ENCODE data around the gene STPG2.
"Not testable (repeated sequence)": the region's sequence is repeated elsewhere in the genome, so short reads cannot be mapped to it uniquely, and the experiment has no call there.

STPG2 gene

GRCh38 chr4:97942137-97942536 lies 201.1 kb downstream of the STPG2 start:
- no peak for DNase-seq

GRCh38 chr4:97938141-97938540 lies 205.1 kb downstream of the STPG2 start:
- DNase-seq: no peak

GRCh38 chr4:97924341-97924958 lies 218.8 kb downstream of the STPG2 start:
- DNase-seq: no peak

GRCh38 chr4:97923096-97923495 lies 220.2 kb downstream of the STPG2 start:
- DNase-seq: no peak

GRCh38 chr4:97917115-97917514 lies 226.2 kb downstream of the STPG2 start:
- DNase-seq: no peak

- DNase-seq: no peak
Observed at GRCh38 chr4:97912156-97912555, 231.1 kb downstream of the STPG2 start.

- no peak for DNase-seq
Observed at GRCh38 chr4:97911236-97911906, 231.9 kb downstream of the STPG2 start.

GRCh38 chr4:97910005-97910404 lies 233.3 kb downstream of the STPG2 start:
- DNase-seq: no peak

- not testable (repeated sequence) for DNase-seq
Observed at GRCh38 chr4:97903436-97904189, 239.7 kb downstream of the STPG2 start.

GRCh38 chr4:97900229-97900628 lies 243.0 kb downstream of the STPG2 start:
- no peak for DNase-seq

GRCh38 chr4:97892592-97893266 lies 250.5 kb downstream of the STPG2 start:
- no peak for DNase-seq

GRCh38 chr4:97879942-97880341 lies 263.3 kb downstream of the STPG2 start:
- DNase-seq: no peak

- no peak for DNase-seq
Observed at GRCh38 chr4:97868097-97868496, 275.2 kb downstream of the STPG2 start.

- no peak for DNase-seq
Observed at GRCh38 chr4:97867557-97868091, 275.7 kb downstream of the STPG2 start.

- no peak for DNase-seq
Observed at GRCh38 chr4:97866821-97867556, 276.3 kb downstream of the STPG2 start.

GRCh38 chr4:97851115-97851514 lies 292.2 kb downstream of the STPG2 start:
- no peak for DNase-seq

GRCh38 chr4:97845758-97846157 lies 297.5 kb downstream of the STPG2 start:
- DNase-seq: no peak

- DNase-seq: no peak
Observed at GRCh38 chr4:97841512-97841911, 301.8 kb downstream of the STPG2 start.

GRCh38 chr4:97836662-97837061 lies 306.6 kb downstream of the STPG2 start:
- no peak for DNase-seq

- no peak for DNase-seq
Observed at GRCh38 chr4:97828646-97829045, 314.6 kb downstream of the STPG2 start.

GRCh38 chr4:97819294-97819693 lies 324.0 kb downstream of the STPG2 start:
- no peak for DNase-seq

- no peak for DNase-seq
Observed at GRCh38 chr4:97812768-97813167, 330.5 kb downstream of the STPG2 start.
